Measurements from ENCODE around the gene CARS2.

CARS2 gene, protein sequence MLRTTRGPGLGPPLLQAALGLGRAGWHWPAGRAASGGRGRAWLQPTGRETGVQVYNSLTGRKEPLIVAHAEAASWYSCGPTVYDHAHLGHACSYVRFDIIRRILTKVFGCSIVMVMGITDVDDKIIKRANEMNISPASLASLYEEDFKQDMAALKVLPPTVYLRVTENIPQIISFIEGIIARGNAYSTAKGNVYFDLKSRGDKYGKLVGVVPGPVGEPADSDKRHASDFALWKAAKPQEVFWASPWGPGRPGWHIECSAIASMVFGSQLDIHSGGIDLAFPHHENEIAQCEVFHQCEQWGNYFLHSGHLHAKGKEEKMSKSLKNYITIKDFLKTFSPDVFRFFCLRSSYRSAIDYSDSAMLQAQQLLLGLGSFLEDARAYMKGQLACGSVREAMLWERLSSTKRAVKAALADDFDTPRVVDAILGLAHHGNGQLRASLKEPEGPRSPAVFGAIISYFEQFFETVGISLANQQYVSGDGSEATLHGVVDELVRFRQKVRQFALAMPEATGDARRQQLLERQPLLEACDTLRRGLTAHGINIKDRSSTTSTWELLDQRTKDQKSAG

GRCh38 chr13:110705826-110706569, at the start of gene CARS2:
Gene CARS2, minus strand, starts transcription at chr13:110706116. Its CDS starts 23 bp downstream, at chr13:110706093.
- TF ChIP-seq GATA3 (IDR thresholded peaks at IDR 0.05; ENCODE audit: low read depth, low read length) (no peak), GATA2 (IDR thresholded peaks at IDR 0.05; ENCODE audit: low read depth, low read length) (no peak)

- TF ChIP-seq GATA3 (IDR thresholded peaks at IDR 0.05; ENCODE audit: low read depth, low read length) (no peak), GATA2 (IDR thresholded peaks at IDR 0.05; ENCODE audit: low read depth, low read length) (no peak)
Measured at GRCh38 chr13:110748271-110748670, 42.4 kb upstream of the CARS2 start.

- TF ChIP-seq GATA3 (IDR thresholded peaks at IDR 0.05; ENCODE audit: low read depth, low read length) (no peak), GATA2 (IDR thresholded peaks at IDR 0.05; ENCODE audit: low read depth, low read length) (no peak)
Measured at GRCh38 chr13:110746438-110746837, 40.5 kb upstream of the CARS2 start.

DNA sequence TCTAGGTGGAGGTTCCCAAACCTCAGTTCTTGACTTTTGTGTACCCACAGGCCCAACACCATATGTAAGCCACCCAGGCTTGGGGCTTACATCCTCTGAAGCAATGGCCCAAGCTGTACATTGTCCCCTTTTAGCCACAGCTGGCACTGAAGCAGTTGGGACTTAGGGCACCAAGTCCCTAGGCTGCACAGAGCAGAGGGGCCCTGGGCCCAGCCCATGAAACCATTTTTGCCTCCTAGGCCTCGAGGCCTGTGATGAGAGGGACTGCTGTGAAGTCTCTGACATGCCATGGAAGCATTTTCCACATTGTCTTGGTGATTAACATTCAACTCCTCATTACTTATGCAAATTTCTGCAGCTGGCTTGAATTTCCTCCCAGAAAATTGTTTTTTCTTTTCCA, 37.8 kb upstream of the CARS2 start:
- TF ChIP-seq GATA2 (IDR thresholded peaks at IDR 0.05; ENCODE audit: low read depth, low read length) = no peak
- TF ChIP-seq GATA3 (IDR thresholded peaks at IDR 0.05; ENCODE audit: low read depth, low read length) = no peak

- TF ChIP-seq GATA2 (IDR thresholded peaks at IDR 0.05; ENCODE audit: low read depth, low read length) (no peak), GATA3 (IDR thresholded peaks at IDR 0.05; ENCODE audit: low read depth, low read length) (no peak)
Measured at GRCh38 chr13:110737555-110737954, 31.6 kb upstream of the CARS2 start.

DNA sequence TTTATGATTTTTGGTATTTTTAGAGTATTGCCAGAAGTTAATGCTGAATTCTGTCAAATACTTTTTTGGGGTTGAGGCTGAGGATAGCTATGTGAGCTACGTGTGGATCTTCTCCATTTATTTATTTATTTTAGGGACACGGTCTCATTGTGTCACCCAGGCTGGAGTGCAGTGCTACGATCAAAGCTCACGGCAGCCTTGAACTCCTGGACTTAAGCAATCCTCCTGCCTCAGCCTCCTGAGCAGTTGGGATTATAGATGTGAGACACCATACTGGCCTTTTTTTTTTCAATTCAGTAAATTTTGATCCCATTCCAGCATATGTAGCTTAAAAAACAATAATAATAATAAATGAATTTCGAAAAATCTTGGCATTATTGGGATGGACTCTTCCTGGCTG, 28.6 kb upstream of the CARS2 start:
- TF ChIP-seq GATA2 (IDR thresholded peaks at IDR 0.05; ENCODE audit: low read depth, low read length) = no peak
- no peak for TF ChIP-seq GATA3 (IDR thresholded peaks at IDR 0.05; ENCODE audit: low read depth, low read length)

DNA sequence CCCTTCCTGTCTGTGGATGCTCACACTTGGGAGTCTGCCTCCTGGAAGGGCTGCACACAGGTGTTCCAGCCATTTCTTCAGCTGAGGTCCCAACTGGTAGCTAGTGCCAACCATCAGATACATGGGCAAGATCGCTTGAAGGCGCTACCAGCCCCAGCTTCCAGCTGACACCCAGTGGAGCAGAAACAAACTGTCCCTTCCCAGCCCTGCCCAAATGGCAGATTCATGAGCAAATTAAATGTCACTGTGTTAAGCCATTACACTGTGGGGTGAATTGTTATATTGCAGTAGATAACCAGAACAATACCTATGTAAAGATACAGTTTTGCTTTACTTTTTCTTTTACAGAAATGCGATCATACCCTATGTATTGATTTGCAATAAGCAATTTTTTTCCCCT, 25.2 kb upstream of the CARS2 start:
- TF ChIP-seq GATA3 (IDR thresholded peaks at IDR 0.05; ENCODE audit: low read depth, low read length) (no peak), GATA2 (IDR thresholded peaks at IDR 0.05; ENCODE audit: low read depth, low read length) (no peak)

DNA sequence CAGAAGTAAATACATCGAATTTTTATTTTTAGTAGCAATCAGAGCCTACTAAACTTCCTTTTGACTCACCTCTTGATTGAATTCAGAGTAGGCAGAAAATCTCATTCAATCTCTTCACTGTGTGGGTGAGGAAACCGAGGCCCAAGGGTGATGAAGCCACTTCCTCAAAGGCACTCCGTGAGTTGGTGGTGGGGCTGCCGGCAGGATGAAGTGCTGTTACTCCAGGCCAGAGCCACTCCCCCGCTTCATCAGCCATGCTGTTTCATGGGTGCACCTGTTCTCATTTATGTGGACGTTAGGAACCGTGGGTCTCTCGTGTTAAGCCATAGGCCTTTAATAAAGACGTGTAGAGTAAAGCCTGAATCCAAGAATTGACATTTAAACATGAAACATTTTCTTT, 20.8 kb upstream of the CARS2 start:
- TF ChIP-seq GATA2 (IDR thresholded peaks at IDR 0.05; ENCODE audit: low read depth, low read length) (no peak), GATA3 (IDR thresholded peaks at IDR 0.05; ENCODE audit: low read depth, low read length) (no peak)

- TF ChIP-seq GATA3 (IDR thresholded peaks at IDR 0.05; ENCODE audit: low read depth, low read length) = no peak
- TF ChIP-seq GATA2 (IDR thresholded peaks at IDR 0.05; ENCODE audit: low read depth, low read length) = no peak
Measured at GRCh38 chr13:110723598-110723997, 17.7 kb upstream of the CARS2 start.

DNA sequence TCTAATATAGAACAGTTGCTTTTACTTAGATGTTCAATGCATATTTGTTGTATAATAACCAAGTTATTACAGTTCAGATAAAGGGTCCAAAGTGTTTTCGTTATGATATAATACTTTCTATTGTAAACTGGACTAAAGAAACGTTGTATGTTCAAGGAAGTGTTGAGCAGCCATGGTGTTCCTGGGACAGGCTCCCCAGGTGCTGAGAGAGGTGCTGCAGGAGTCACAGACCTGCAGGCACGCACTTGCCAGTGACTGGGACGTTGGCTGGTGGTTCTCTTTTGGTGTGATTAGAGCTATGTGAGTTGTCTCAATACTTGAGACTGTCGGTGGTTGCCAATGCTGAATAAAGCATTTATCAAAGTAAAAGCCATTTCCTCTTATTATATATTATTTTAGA, 17.1 kb upstream of the CARS2 start:
- no peak for TF ChIP-seq GATA3 (IDR thresholded peaks at IDR 0.05; ENCODE audit: low read depth, low read length)
- TF ChIP-seq GATA2 (IDR thresholded peaks at IDR 0.05; ENCODE audit: low read depth, low read length) = no peak

DNA sequence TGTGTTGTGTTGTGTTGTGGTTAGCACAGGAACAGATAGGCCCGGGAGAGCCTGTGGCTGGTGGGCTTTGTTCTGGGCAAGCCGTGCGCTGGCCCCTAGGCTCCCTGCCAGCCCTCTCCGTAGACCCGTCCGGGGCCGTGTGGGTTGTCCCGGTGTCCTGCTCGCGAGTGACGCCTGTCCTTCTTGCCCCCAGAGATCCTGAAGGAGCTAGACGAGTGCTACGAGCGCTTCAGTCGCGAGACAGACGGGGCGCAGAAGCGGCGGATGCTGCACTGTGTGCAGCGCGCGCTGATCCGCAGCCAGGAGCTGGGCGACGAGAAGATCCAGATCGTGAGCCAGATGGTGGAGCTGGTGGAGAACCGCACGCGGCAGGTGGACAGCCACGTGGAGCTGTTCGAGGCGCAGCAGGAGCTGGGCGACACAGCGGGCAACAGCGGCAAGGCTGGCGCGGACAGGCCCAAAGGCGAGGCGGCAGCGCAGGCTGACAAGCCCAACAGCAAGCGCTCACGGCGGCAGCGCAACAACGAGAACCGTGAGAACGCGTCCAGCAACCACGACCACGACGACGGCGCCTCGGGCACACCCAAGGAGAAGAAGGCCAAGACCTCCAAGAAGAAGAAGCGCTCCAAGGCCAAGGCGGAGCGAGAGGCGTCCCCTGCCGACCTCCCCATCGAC, 13.3 kb upstream of the CARS2 start:
- no peak for TF ChIP-seq GATA3 (IDR thresholded peaks at IDR 0.05; ENCODE audit: low read depth, low read length)
- no peak for TF ChIP-seq GATA2 (IDR thresholded peaks at IDR 0.05; ENCODE audit: low read depth, low read length)

DNA sequence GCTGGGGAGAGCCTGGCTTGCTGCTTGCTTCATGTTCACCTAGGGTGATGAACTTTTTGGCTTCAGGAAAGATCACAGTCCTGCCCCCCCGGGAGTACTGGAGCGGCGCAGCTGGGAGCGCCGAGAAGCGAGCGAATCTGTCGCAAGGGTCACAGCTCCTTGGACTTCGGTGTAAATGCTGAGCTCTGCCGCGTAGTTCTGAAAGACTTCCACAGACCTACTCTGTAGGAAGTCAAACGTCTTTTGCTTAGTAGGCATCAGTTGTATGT, 10.3 kb upstream of the CARS2 start:
- no peak for TF ChIP-seq GATA3 (IDR thresholded peaks at IDR 0.05; ENCODE audit: low read depth, low read length)
- TF ChIP-seq GATA2 (IDR thresholded peaks at IDR 0.05; ENCODE audit: low read depth, low read length) = no peak

- no peak for TF ChIP-seq GATA2 (IDR thresholded peaks at IDR 0.05; ENCODE audit: low read depth, low read length)
- no peak for TF ChIP-seq GATA3 (IDR thresholded peaks at IDR 0.05; ENCODE audit: low read depth, low read length)
Measured at GRCh38 chr13:110715395-110716246, 9.7 kb upstream of the CARS2 start.
